H1 (cell line): Measurements from ENCODE around the gene ME3. TPM values are rescaled to one million over a fixed set of nuclear protein-coding genes. Genes with fewer than 3 reads are reported as not detected.
"Not testable (repeated sequence)": the region's sequence is repeated elsewhere in the genome, so short reads cannot be mapped to it uniquely, and the experiment has no call there.

Source experiments
- CTCF ChIA-PET: fragments of 300-600 bp; sonication (Branson Sonifier 250); formaldehyde crosslinking; loops from one replicate; lab custom pipeline; 2021; ENCODE audit not compliant: partially characterized antibody; lab: Charles Lee
- POLR2A ChIA-PET: fragments of 300-600 bp; sonication (Branson Sonifier 250); formaldehyde crosslinking; loops from one replicate; lab custom pipeline; 2021; ENCODE audit warnings: inconsistent platforms; ENCODE audit not compliant: partially characterized antibody; lab: Charles Lee
- DNase-seq, 2 experiments: peaks; one replicate each; pipeline versions ENCODE4 v3.0.0 to v3.0.0-alpha.2; 2010 to 2022; ENCODE audit warnings: low spot score in 2 of 2, low read depth in 1 of 2, mixed read lengths in 1 of 2
- FAIRE-seq: peaks from 2 replicates; lab custom pipeline; 2011; peaks lifted over from hg19 to GRCh38; lab: Jason Lieb, UNC
- H2AFZ ChIP-seq: 2 replicates; pipeline ENCODE4 v1.8.1; 2012; ENCODE audit warnings: low read length, inconsistent platforms
- H2AK5ac ChIP-seq: 2 replicates; pipeline ENCODE4 v1.6.1; 2013; ENCODE audit warnings: low read depth, low read length
- H2BK120ac ChIP-seq: replicated peaks from 2 replicates; pipeline ENCODE3; 2013; ENCODE audit warnings: low read depth, low read length, inconsistent platforms
- H2BK12ac ChIP-seq: 2 replicates; pipeline ENCODE4 v1.6.1; 2013; ENCODE audit warnings: low read depth, low read length
- H2BK15ac ChIP-seq: 2 replicates; pipeline ENCODE4 v1.6.1; 2013; ENCODE audit warnings: low read length
- H2BK20ac ChIP-seq: 2 replicates; pipeline ENCODE4 v1.6.1; 2013; ENCODE audit warnings: low read length
- H2BK5ac ChIP-seq: 2 replicates; pipeline ENCODE4 v1.6.1; 2013; ENCODE audit warnings: low read depth, low read length
- H3K14ac ChIP-seq: 2 replicates; pipeline ENCODE4 v1.6.1; 2013; ENCODE audit warnings: inconsistent platforms; ENCODE audit not compliant: insufficient read length
- H3K18ac ChIP-seq: 2 replicates; pipeline ENCODE4 v1.6.1; 2013; ENCODE audit warnings: low read length; ENCODE audit errors: extremely low read depth
- H3K23ac ChIP-seq: 2 replicates; pipeline ENCODE4 v1.6.1; 2013; ENCODE audit warnings: inconsistent platforms; ENCODE audit not compliant: insufficient read length
- H3K23me2 ChIP-seq: 2 replicates; pipeline ENCODE4 v1.6.1; 2013; ENCODE audit warnings: low read depth, low read length
- H3K27ac ChIP-seq: 2 replicates; pipeline ENCODE4 v1.6.1; 2011; ENCODE audit warnings: low read depth, low read length, inconsistent platforms
- H3K27me3 ChIP-seq, 4 experiments: replicated peaks in 1 of 4; 1 replicate in 1 of 4; 2 replicates in 3 of 4; pipeline versions ENCODE4 v1.6.1 to v1.8.1; 2011 to 2013; ENCODE audit warnings: low read length in 3 of 4, mild to moderate bottlenecking in 3 of 4, inconsistent platforms in 2 of 4, mixed read lengths in 2 of 4, moderate library complexity in 1 of 4; ENCODE audit not compliant: control insufficient read depth in 3 of 4, insufficient read depth in 3 of 4; ENCODE audit errors: extremely low read depth in 1 of 4
- H3K36me3 ChIP-seq, 4 experiments: 2 replicates each; pipeline versions ENCODE4 v1.6.1 to v1.8.1; 2011 to 2013; ENCODE audit warnings: mild to moderate bottlenecking in 4 of 4, low read length in 3 of 4, moderate library complexity in 2 of 4, control low read depth in 1 of 4, inconsistent platforms in 1 of 4; ENCODE audit not compliant: insufficient read depth in 4 of 4, control insufficient read depth in 2 of 4
- H3K4ac ChIP-seq: replicated peaks from 2 replicates; pipeline ENCODE3; 2013; ENCODE audit warnings: low read length, low read depth, mixed read lengths, inconsistent platforms; ENCODE audit not compliant: insufficient read length
- H3K4me1 ChIP-seq, 4 experiments: replicated peaks in 1 of 4; 1 replicate in 1 of 4; 2 replicates in 3 of 4; pipeline versions ENCODE4 v1.6.1 to v1.8.1; 2011 to 2013; ENCODE audit warnings: low read length in 3 of 4, inconsistent platforms in 2 of 4, mixed read lengths in 1 of 4; ENCODE audit not compliant: insufficient read depth in 4 of 4, control insufficient read depth in 3 of 4
- H3K4me2 ChIP-seq, 2 experiments: 2 replicates each; pipeline versions ENCODE4 v1.6.1 to v1.8.1; 2011 to 2013; ENCODE audit warnings: low read depth in 2 of 2, low read length in 2 of 2, control low read depth in 1 of 2, inconsistent platforms in 1 of 2, mild to moderate bottlenecking in 1 of 2; ENCODE audit not compliant: insufficient read depth in 1 of 2
- H3K4me3 ChIP-seq, 4 experiments: fragments of 200-600, 300-600 bp in 1 of 4; sonication (generic), shearing (Covaris generic), sonication (Bioruptor Twin) in 1 of 4; 2 replicates each; pipeline versions ENCODE4 v1.5.1 to v1.8.1; 2011 to 2016; ENCODE audit warnings: low read length in 4 of 4, low read depth in 3 of 4, control low read depth in 2 of 4, inconsistent platforms in 2 of 4, mild to moderate bottlenecking in 2 of 4, mixed read lengths in 1 of 4, moderate library complexity in 1 of 4; ENCODE audit not compliant: insufficient read depth in 2 of 4; ENCODE audit errors: extremely low read depth in 1 of 4
- H3K56ac ChIP-seq: replicated peaks from 2 replicates; pipeline ENCODE3; 2013; ENCODE audit warnings: low read depth, mild to moderate bottlenecking, mixed read lengths, low read length, inconsistent platforms; ENCODE audit not compliant: insufficient read length
- H3K79me1 ChIP-seq: 2 replicates; pipeline ENCODE4 v1.6.1; 2013; ENCODE audit warnings: low read depth, low read length, control low read depth
- H3K79me2 ChIP-seq, 2 experiments: 2 replicates each; pipeline versions ENCODE4 v1.6.1 to v1.8.1; 2012 to 2013; ENCODE audit warnings: low read length in 2 of 2, mild to moderate bottlenecking in 2 of 2, inconsistent platforms in 1 of 2; ENCODE audit not compliant: insufficient read depth in 2 of 2, control insufficient read depth in 1 of 2
- H3K9ac ChIP-seq, 4 experiments: replicated peaks in 1 of 4; 1 replicate in 1 of 4; 2 replicates in 3 of 4; pipeline versions ENCODE4 v1.6.1 to v1.8.1; 2011 to 2013; ENCODE audit warnings: low read depth in 3 of 4, low read length in 3 of 4, control low read depth in 2 of 4, mild to moderate bottlenecking in 2 of 4, moderate library complexity in 2 of 4, inconsistent platforms in 1 of 4; ENCODE audit errors: extremely low read depth in 1 of 4
- H3K9me3 ChIP-seq, 2 experiments: 2 replicates each; pipeline versions ENCODE4 v1.6.1 to v1.8.1; 2012 to 2013; ENCODE audit warnings: mild to moderate bottlenecking in 2 of 2, moderate library complexity in 2 of 2, control low read depth in 1 of 2, inconsistent platforms in 1 of 2, low read depth in 1 of 2, low read length in 1 of 2, mixed read lengths in 1 of 2; ENCODE audit not compliant: insufficient read depth in 2 of 2
- H4K20me1 ChIP-seq, 2 experiments: replicated peaks in 1 of 2; 2 replicates each; pipeline versions ENCODE3 to v1.8.1; 2011 to 2013; ENCODE audit warnings: inconsistent platforms in 2 of 2, low read length in 2 of 2, mild to moderate bottlenecking in 1 of 2; ENCODE audit not compliant: insufficient read depth in 2 of 2, control insufficient read depth in 1 of 2
- H4K5ac ChIP-seq: 2 replicates; pipeline ENCODE4 v1.6.1; 2013; ENCODE audit warnings: low read length, low read depth, mixed read lengths, inconsistent platforms; ENCODE audit not compliant: insufficient read length
- H4K8ac ChIP-seq: 2 replicates; pipeline ENCODE4 v1.8.0; 2013; ENCODE audit warnings: mild to moderate bottlenecking, moderate library complexity, low read length, inconsistent platforms; ENCODE audit not compliant: insufficient read depth; ENCODE audit errors: extremely low read depth
- H4K91ac ChIP-seq: replicated peaks from 2 replicates; pipeline ENCODE3; 2013; ENCODE audit warnings: low read length, mixed read lengths, inconsistent platforms; ENCODE audit not compliant: insufficient read length
- POU5F1 ChIP-seq: IDR thresholded peaks from 2 replicates; pipeline ENCODE4 v1.6.1; 2011; ENCODE audit warnings: low read depth, mild to moderate bottlenecking, low read length, moderate library complexity
- SP4 ChIP-seq: IDR thresholded peaks from 2 replicates; pipeline ENCODE4 v1.6.1; 2012; ENCODE audit warnings: low read length, inconsistent platforms
- WGBS, 2 experiments: shearing (Covaris generic) in 1 of 2; methylation state at CpG; one replicate each; pipeline versions ENCODE4 v1.1.6 to v1.1.7; 2013 to 2015; ENCODE audit warnings: low lambda C conversion rate in 2 of 2, mixed read lengths in 2 of 2, inconsistent platforms in 1 of 2, low coverage in 1 of 2, missing lambda C conversion rate in 1 of 2; ENCODE audit not compliant: insufficient replicate concordance in 2 of 2, insufficient coverage in 1 of 2, insufficient read length in 1 of 2; ENCODE audit errors: extremely low coverage in 1 of 2, missing lambda C conversion rate in 1 of 2; 5-methylcytosine and 5-hydroxymethylcytosine counted together
- polyA plus RNA-seq, 7 experiments: library from polyadenylated mRNA; depleted of rRNA in 3 of 7; stranded (reverse) in 5 of 7; unstranded in 2 of 7; fragments of >200 nt in 5 of 7; fragments of 200-250 nt in 2 of 7; gene quantifications; 1 replicate in 5 of 7; 2 replicates in 1 of 7; 4 replicates in 1 of 7; pipeline versions ENCODE4 v1.2.1 to v1.2.3, GENCODE V29; 2011 to 2013; ENCODE audit warnings: missing spikeins in 2 of 7, mixed read lengths in 2 of 7
- total RNA-seq: library from RNA; stranded (reverse); fragmentation: NEBNext Ultra II Directional; extraction: Animal tissue kit (Norgen Biotek cat#: 25700); gene quantifications from 2 replicates; pipeline ENCODE4 v1.2.1, GENCODE V29; 2021

The ME3 gene
- total and polyA plus RNA-seq, 2 of the 8 experiments (the other 6 are each of a cell fraction or from before 2014, with no cell fraction given), result 1.5 to 2.8 TPM

DNA sequence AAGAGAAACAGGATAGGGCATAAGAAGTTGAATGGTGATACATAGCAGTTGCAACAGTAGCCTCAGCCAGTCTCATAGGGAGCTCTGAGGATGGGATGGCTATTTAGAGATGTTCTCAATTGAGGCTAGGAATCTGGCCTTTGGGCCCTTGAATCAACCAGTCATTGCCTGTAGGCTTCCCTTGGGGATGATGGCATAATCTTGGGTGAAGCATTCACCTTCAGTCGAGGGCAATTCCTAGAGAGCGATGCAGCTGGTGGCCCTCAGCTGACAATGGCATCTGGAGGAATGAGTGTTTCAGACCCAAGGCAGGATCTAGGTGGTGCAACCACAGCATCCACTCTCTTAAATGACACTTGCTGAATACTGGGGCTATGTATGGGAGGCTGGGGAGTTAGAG is 236.7 kb downstream of the ME3 start (continued):
- no peak for TF ChIP-seq SP4
- TF ChIP-seq POU5F1, result no peak

DNA sequence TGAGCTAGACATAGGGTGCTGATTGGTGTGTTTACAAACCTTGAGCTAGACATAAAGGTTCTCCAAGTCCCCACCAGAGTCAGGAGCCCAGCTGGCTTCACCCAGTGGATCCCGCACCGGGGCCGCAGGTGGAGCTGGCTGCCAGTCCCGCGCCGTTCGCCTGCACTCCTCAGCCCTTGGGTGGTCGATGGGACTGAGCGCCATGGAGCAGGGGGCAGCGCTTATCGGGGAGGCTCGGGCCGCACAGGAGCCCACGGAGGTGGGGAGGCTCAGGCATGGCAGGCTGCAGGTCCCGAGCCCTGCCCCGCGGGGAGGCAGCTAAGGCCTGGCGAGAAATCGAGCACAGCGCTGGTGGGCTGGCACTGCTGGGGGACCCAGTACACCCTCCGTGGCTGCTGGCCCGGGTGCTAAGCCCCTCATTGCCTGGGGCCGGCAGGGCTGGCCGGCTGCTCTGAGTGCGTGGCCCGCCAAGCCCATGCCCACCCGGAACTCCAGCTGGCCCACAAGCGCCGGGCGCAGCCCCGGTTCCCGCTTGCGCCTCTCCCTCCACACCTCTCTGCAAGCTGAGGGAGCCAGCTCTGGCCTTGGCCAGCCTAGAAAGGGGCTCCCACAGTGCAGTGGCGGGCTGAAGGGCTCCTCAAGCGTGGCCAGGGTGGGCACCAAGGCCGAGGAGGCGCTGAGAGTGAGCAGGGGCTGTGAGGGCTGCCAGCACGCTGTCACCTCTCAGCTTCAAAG is 238.9 kb downstream of the ME3 start:
- FAIRE-seq, H4K5ac ChIP-seq, H3K27me3 ChIP-seq, H3K9ac ChIP-seq, H3K79me1 ChIP-seq, H3K14ac ChIP-seq, H2BK15ac ChIP-seq, H3K79me2 ChIP-seq, H3K4me1 ChIP-seq, H3K23me2 ChIP-seq, H4K91ac ChIP-seq, H4K8ac ChIP-seq, H3K23ac ChIP-seq, H4K20me1 ChIP-seq, H3K56ac ChIP-seq, H2BK120ac ChIP-seq, H3K18ac ChIP-seq, POLR2A ChIA-PET, H3K36me3 ChIP-seq, H2AK5ac ChIP-seq, H3K4me2 ChIP-seq, H3K4ac ChIP-seq, H2BK12ac ChIP-seq, H3K9me3 ChIP-seq, H2BK20ac ChIP-seq, H2BK5ac ChIP-seq, H3K27ac ChIP-seq, H3K4me3 ChIP-seq, H2AFZ ChIP-seq, DNase-seq: not testable (repeated sequence)
- CTCF ChIA-PET, result interaction anchor here (0.7 to 1.8 kb wide), 3 partner anchors 12 to 73 kb away, joined by 3 to 6 read pairs (median 3); no protein-coding TSS in a partner anchor
- 90% methylated on average over 24 of the region's 38 CpGs; no CpG with 5 or more reads in 1 of the 2 experiments for WGBS, 2 experiments
